ENCODE measurements around the gene LDLRAD2.

DNA sequence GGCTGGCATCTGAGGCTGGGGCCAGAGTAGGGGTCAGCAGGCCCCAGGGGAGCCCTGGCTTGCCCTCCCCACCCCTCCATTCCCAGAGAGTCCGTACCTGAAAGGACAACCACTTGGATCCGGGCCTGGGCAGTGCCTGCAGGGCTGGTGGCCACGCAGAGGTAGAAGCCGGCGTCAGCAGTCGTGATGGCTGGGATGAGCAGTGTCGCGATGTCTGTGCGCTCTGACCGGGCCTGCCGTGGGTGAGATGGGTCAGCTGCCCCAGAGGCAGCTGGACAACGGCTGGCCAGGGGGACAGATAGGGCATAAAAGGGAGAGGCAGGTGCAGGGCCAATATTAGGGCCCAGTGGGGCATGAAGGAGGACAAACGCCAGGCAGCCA is 42.7 kb downstream of the LDLRAD2 start:
- TF ChIP-seq POLR2A (IDR thresholded peaks at IDR 0.05): no peak
- TF ChIP-seq, protein P1, sequence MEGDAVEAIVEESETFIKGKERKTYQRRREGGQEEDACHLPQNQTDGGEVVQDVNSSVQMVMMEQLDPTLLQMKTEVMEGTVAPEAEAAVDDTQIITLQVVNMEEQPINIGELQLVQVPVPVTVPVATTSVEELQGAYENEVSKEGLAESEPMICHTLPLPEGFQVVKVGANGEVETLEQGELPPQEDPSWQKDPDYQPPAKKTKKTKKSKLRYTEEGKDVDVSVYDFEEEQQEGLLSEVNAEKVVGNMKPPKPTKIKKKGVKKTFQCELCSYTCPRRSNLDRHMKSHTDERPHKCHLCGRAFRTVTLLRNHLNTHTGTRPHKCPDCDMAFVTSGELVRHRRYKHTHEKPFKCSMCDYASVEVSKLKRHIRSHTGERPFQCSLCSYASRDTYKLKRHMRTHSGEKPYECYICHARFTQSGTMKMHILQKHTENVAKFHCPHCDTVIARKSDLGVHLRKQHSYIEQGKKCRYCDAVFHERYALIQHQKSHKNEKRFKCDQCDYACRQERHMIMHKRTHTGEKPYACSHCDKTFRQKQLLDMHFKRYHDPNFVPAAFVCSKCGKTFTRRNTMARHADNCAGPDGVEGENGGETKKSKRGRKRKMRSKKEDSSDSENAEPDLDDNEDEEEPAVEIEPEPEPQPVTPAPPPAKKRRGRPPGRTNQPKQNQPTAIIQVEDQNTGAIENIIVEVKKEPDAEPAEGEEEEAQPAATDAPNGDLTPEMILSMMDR (IDR thresholded peaks at IDR 0.05): no peak

All from vagina (tissue), 2 donors.